Neuronal stem cell (in vitro differentiated cells): ENCODE data around the gene CCNQ.

Experiments
- DNase-seq: peaks from one replicate; pipeline ENCODE4 v3.0.0-alpha.2; 2013; ENCODE audit warnings: low spot score
- H2AFZ ChIP-seq: one replicate; pipeline ENCODE4 v1.6.1; 2013; ENCODE audit warnings: mild to moderate bottlenecking, low read length, inconsistent platforms
- H2AK5ac ChIP-seq: 2 replicates; pipeline ENCODE4 v1.6.1; 2013; ENCODE audit warnings: low read depth, mild to moderate bottlenecking, inconsistent platforms, low read length, moderate library complexity, mixed read lengths
- H2BK120ac ChIP-seq: 2 replicates; pipeline ENCODE4 v1.6.1; 2013; ENCODE audit warnings: low read depth, mild to moderate bottlenecking, inconsistent platforms, low read length, moderate library complexity, mixed read lengths
- H2BK12ac ChIP-seq: one replicate; pipeline ENCODE4 v1.6.1; 2013; ENCODE audit warnings: low read length, inconsistent platforms
- H2BK15ac ChIP-seq: 2 replicates; pipeline ENCODE4 v1.6.1; 2013; ENCODE audit warnings: mild to moderate bottlenecking, low read length, inconsistent platforms, mixed read lengths
- H2BK5ac ChIP-seq: one replicate; pipeline ENCODE4 v1.6.1; 2013; ENCODE audit warnings: inconsistent platforms, mild to moderate bottlenecking, low read length, moderate library complexity
- H3K14ac ChIP-seq: one replicate; pipeline ENCODE4 v1.6.1; 2013; ENCODE audit warnings: low read length, inconsistent platforms
- H3K18ac ChIP-seq: 2 replicates; pipeline ENCODE4 v1.6.1; 2013; ENCODE audit warnings: low read length, inconsistent platforms
- H3K23ac ChIP-seq: 2 replicates; pipeline ENCODE4 v1.6.1; 2013; ENCODE audit warnings: low read depth, mild to moderate bottlenecking, mixed read lengths, low read length, inconsistent platforms; ENCODE audit not compliant: poor library complexity
- H3K27ac ChIP-seq: replicated peaks from 3 replicates; pipeline ENCODE4 v1.5.1; 2013; ENCODE audit warnings: low read length, inconsistent platforms
- H3K27me3 ChIP-seq, 3 experiments: 2 replicates each; pipeline ENCODE4 v1.6.1; 2013; ENCODE audit warnings: low read length in 3 of 3, mild to moderate bottlenecking in 2 of 3, inconsistent platforms in 1 of 3, low read depth in 1 of 3, mixed read lengths in 1 of 3, moderate library complexity in 1 of 3; ENCODE audit not compliant: control insufficient read depth in 3 of 3, insufficient read depth in 3 of 3
- H3K36me3 ChIP-seq, 2 donors: replicated peaks in 1 of 2; 2 replicates each; pipeline ENCODE4 v1.6.1; 2013; ENCODE audit warnings: low read length in 2 of 2; ENCODE audit not compliant: control insufficient read depth in 2 of 2, insufficient read depth in 2 of 2
- H3K4ac ChIP-seq: 2 replicates; pipeline ENCODE4 v1.6.1; 2013; ENCODE audit warnings: inconsistent platforms, mild to moderate bottlenecking, low read length, moderate library complexity
- H3K4me1 ChIP-seq, 2 donors: 1 replicate in 1 of 2; 2 replicates in 1 of 2; pipeline ENCODE4 v1.6.1; 2013; ENCODE audit warnings: low read length in 2 of 2, low read depth in 1 of 2; ENCODE audit not compliant: control insufficient read depth in 2 of 2, insufficient read depth in 1 of 2
- H3K4me2 ChIP-seq: one replicate; pipeline ENCODE4 v1.6.1; 2013; ENCODE audit warnings: mild to moderate bottlenecking, low read length, inconsistent platforms; ENCODE audit not compliant: insufficient read depth, poor library complexity, severe bottlenecking
- H3K4me3 ChIP-seq, 2 donors: 2 replicates each; pipeline ENCODE4 v1.5.1; 2013; ENCODE audit warnings: low read length in 2 of 2, mild to moderate bottlenecking in 2 of 2, inconsistent platforms in 1 of 2, moderate library complexity in 1 of 2
- H3K79me1 ChIP-seq: one replicate; pipeline ENCODE4 v1.6.1; 2013; ENCODE audit warnings: low read depth, mild to moderate bottlenecking, inconsistent platforms, low read length, moderate library complexity
- H3K9ac ChIP-seq: one replicate; pipeline ENCODE4 v1.6.1; 2013; ENCODE audit warnings: mild to moderate bottlenecking, low read depth, low read length, inconsistent platforms; ENCODE audit not compliant: poor library complexity
- H3K9me3 ChIP-seq, 2 donors: replicated peaks in 1 of 2; 2 replicates each; pipeline versions ENCODE3 to v1.6.1; 2013; ENCODE audit warnings: low read length in 2 of 2, mild to moderate bottlenecking in 2 of 2, inconsistent platforms in 1 of 2, low read depth in 1 of 2, mixed read lengths in 1 of 2, moderate library complexity in 1 of 2; ENCODE audit not compliant: control insufficient read depth in 2 of 2, insufficient read depth in 1 of 2
- H4K8ac ChIP-seq: one replicate; pipeline ENCODE4 v1.6.1; 2013; ENCODE audit warnings: low read depth, mild to moderate bottlenecking, inconsistent platforms, low read length, moderate library complexity
- H4K91ac ChIP-seq: one replicate; pipeline ENCODE4 v1.6.1; 2013; ENCODE audit warnings: low read length, low read depth, mild to moderate bottlenecking, inconsistent platforms; ENCODE audit not compliant: poor library complexity
- WGBS, 2 donors: extraction: QIAGEN DNeasy Blood & Tissue Kit; methylation state at CpG; one replicate each; pipeline ENCODE4 v1.1.7; 2013; ENCODE audit warnings: missing lambda C conversion rate in 2 of 2, mixed read lengths in 1 of 2; ENCODE audit not compliant: insufficient read length in 2 of 2, insufficient replicate concordance in 1 of 2; ENCODE audit errors: extremely low coverage in 2 of 2; 5-methylcytosine and 5-hydroxymethylcytosine counted together

Gene CCNQ

DNA sequence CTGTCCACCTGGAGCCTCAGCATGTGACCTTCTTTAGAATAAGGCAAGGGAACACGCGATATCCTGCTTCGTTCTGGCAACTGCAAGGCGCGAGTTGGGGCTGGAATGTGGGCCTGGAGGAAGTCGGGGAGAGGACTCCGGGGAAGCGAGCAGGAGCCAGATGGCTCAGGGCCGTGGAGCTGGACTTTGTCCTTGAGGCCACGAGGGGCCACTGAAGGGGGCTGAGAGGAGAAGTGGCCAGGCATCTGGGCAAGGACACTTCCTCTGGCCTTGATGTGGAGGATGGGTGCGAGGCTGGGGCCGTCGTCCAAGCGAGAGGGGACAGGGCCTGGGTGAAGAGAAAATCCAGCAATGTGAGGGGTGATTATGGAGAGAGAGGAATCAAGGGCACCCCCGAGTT is 35.9 kb upstream of the CCNQ start:
- H3K4me3 ChIP-seq, result no peak overlapping the region
- no peak overlapping the region for H2BK120ac ChIP-seq
- no peak overlapping the region for H2BK15ac ChIP-seq
- WGBS, 2 donors, result no CpG with 5 or more reads among the region's 15 CpGs
- no peak overlapping the region for H3K18ac ChIP-seq
- no peak overlapping the region for H3K9ac ChIP-seq
- no peaks in the 10 kb centered on the region for H3K36me3 ChIP-seq
- no peak overlapping the region for H3K27ac ChIP-seq
- H3K27me3 ChIP-seq, result peaks cover 0 to 89% (median 0%) of the 10 kb centered on the region in 3 experiments
- no peak overlapping the region for H3K14ac ChIP-seq
- H4K8ac ChIP-seq, result no peak overlapping the region
- H3K4ac ChIP-seq, result no peak overlapping the region
- H2BK5ac ChIP-seq, result no peak overlapping the region
- H3K79me1 ChIP-seq, result no peaks in the 10 kb centered on the region
- no peak overlapping the region for H2BK12ac ChIP-seq
- no peak overlapping the region for H2AK5ac ChIP-seq
- no peak overlapping the region for H2AFZ ChIP-seq
- H3K9me3 ChIP-seq, result no peaks in the 10 kb centered on the region
- no peak overlapping the region for H3K23ac ChIP-seq
- no peaks in the 10 kb centered on the region for H3K4me1 ChIP-seq
- no peak for DNase-seq
- no peak overlapping the region for H4K91ac ChIP-seq
- no peak overlapping the region for H3K4me2 ChIP-seq

DNA sequence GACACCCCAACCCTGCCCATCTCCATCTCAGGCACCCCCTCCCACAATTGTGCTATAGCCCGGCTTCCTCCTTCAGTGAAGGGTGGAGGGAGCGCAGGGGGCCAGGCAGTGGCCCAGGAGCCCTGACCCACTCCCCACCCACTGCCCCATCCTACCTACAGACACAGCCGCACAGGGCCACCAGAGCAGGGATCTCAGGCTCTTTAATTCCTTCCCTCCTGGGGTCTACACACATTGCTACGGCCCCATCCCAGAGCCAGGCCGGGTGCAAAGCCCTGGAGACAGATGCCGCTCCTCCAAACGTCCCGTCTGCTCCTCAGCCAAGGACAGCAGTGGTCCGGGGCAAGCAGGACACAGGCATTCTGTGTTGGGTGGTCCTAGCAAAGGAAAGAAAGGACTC is 35.3 kb upstream of the CCNQ start:
- Histone ChIP-seq H3K4me2 (no peak overlapping the region), H2AFZ (no peak overlapping the region), H3K18ac (no peak overlapping the region), H2BK5ac (no peak overlapping the region), H4K91ac (no peak overlapping the region), H3K14ac (no peak overlapping the region), H3K23ac (no peak overlapping the region), H3K27ac (no peak overlapping the region), H3K9me3 (no peaks in the 10 kb centered on the region), H3K27me3 (peaks cover 0 to 88% (median 0%) of the 10 kb centered on the region in 3 experiments), H2BK15ac (no peak overlapping the region), H2BK120ac (no peak overlapping the region), H3K4ac (no peak overlapping the region), H3K9ac (no peak overlapping the region), H3K36me3 (no peaks in the 10 kb centered on the region), H3K79me1 (no peaks in the 10 kb centered on the region), H3K4me1 (no peaks in the 10 kb centered on the region), H3K4me3 (no peak overlapping the region), H4K8ac (no peak overlapping the region), H2BK12ac (no peak overlapping the region), H2AK5ac (no peak overlapping the region)
- WGBS, 2 donors, result no CpG with 5 or more reads among the region's 9 CpGs
- no peak for DNase-seq

DNA sequence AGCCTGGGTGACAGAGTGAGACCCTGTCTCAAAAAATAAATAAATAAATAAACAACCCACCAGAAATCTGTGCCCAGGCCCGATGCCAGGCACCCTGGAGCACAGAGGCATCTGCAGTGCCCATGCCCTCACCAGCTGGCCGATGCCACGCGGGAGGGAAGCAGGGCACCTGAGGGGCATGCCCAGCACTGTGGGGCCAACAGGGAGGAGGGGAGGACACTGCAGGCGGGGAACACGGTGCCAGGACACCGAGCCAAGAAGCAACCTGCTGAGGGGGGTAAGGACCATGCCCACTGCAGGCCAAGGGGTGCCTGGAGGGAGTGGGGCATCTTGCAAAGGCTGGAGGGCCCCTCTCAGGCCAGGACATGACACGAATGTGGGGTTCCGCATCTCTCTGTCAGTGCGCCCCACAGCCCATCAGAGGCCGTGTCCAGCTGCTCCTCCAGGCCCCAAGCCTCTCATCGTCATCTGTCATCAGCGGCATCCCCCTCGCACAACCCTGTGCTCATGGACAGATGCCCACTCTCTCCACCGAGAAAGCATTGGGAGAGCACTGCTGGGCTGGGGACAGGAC is 34.8 kb upstream of the CCNQ start:
- no CpG with 5 or more reads among the region's 15 CpGs for WGBS, 2 donors
- H3K4ac ChIP-seq, result no peak overlapping the region

DNA sequence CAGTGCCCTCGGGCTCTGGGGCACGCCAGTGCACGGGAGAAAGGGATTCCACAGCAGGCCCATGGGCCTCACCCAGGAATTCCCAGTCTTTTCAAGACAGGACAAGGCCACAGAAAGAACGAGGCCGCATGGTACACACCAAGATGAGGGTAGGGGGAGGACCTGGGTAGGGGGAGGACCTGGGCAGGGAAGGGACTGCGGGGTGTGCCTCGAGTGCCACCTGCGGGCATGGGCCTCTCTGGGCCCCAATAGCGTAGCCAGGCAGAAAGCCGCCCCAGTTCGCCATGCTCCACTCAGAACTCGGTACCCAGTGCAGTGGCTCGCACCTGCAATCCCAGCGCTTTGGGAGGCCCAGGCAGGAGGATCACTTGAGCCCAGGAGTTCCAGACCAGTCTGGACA is 34.1 kb upstream of the CCNQ start:
- Histone ChIP-seq H2BK5ac (no peak overlapping the region), H3K18ac (no peak overlapping the region), H3K27me3 (peaks cover 0 to 88% (median 0%) of the 10 kb centered on the region in 3 experiments), H4K8ac (no peak overlapping the region), H3K14ac (no peak overlapping the region), H3K4me2 (no peak overlapping the region), H2BK15ac (no peak overlapping the region), H3K4me3 (no peak overlapping the region), H3K36me3 (no peaks in the 10 kb centered on the region), H3K23ac (no peak overlapping the region), H3K9ac (no peak overlapping the region), H3K27ac (no peak overlapping the region), H2BK120ac (no peak overlapping the region), H2AK5ac (no peak overlapping the region), H3K79me1 (no peaks in the 10 kb centered on the region), H4K91ac (no peak overlapping the region), H3K9me3 (no peaks in the 10 kb centered on the region), H2AFZ (no peak overlapping the region), H2BK12ac (no peak overlapping the region), H3K4ac (no peak overlapping the region), H3K4me1 (no peaks in the 10 kb centered on the region)
- WGBS, 2 donors, result no CpG with 5 or more reads among the region's 14 CpGs
- DNase-seq, result no peak

More for the DNA sequence above, 34.8 kb upstream of the CCNQ start:
- no peaks in the 10 kb centered on the region for H3K79me1 ChIP-seq
- no peak overlapping the region for H2BK12ac ChIP-seq
- no peak overlapping the region for H4K91ac ChIP-seq
- no peak for DNase-seq
- no peak overlapping the region for H2BK5ac ChIP-seq
- H3K23ac ChIP-seq, result no peak overlapping the region
- H2BK15ac ChIP-seq, result no peak overlapping the region
- H3K36me3 ChIP-seq, result no peaks in the 10 kb centered on the region
- no peak overlapping the region for H4K8ac ChIP-seq
- no peaks in the 10 kb centered on the region for H3K9me3 ChIP-seq
- H2BK120ac ChIP-seq, result no peak overlapping the region
- no peak overlapping the region for H3K4me2 ChIP-seq
- no peak overlapping the region for H3K4me3 ChIP-seq
- H2AK5ac ChIP-seq, result no peak overlapping the region
- H3K9ac ChIP-seq, result no peak overlapping the region
- H3K4me1 ChIP-seq, result no peaks in the 10 kb centered on the region
- H3K27me3 ChIP-seq, result peaks cover 0 to 88% (median 0%) of the 10 kb centered on the region in 3 experiments
- no peak overlapping the region for H2AFZ ChIP-seq
- H3K14ac ChIP-seq, result peak overlapping the region; percentile 21
- no peak overlapping the region for H3K18ac ChIP-seq
- H3K27ac ChIP-seq, result no peak overlapping the region
